ENCODE data around the gene ESAM.
A peak's percentile ranks its signal among the peaks of the same experiment; 100 is the strongest.

The ESAM gene

GRCh38 chr11:124760806-124761205, 1.3 kb downstream of the ESAM start:
- H3K27ac ChIP-seq: no peak overlapping the region
- H3K4me3 ChIP-seq (ENCODE audit: low read depth, low read length): no peak overlapping the region
- in situ Hi-C loops (cut with HindIII; ENCODE audit: low pct_ligation_motif_present, low sequenced_read_pairs): no loop called here
- H3K36me3 ChIP-seq (replicated peaks): no peaks in the 10 kb centered on the region
- no peaks in the 10 kb centered on the region for H3K27me3 ChIP-seq (replicated peaks)
- no peak for TF ChIP-seq CTCF (IDR thresholded peaks at IDR 0.05; ENCODE audit: low read depth, low read length, missing control alignments)
- no peak for DNase-seq

GRCh38 chr11:124760205-124760652, 1.9 kb downstream of the ESAM start:
- H3K27ac ChIP-seq: no peak overlapping the region

GRCh38 chr11:124759266-124760204, 2.6 kb downstream of the ESAM start:
- Histone ChIP-seq H3K27ac (no peak overlapping the region), H3K4me3 (ENCODE audit: low read depth, low read length) (no peak overlapping the region), H3K36me3 (replicated peaks) (no peaks in the 10 kb centered on the region), H3K27me3 (replicated peaks) (no peaks in the 10 kb centered on the region)
- no peak for DNase-seq
- in situ Hi-C loops (cut with HindIII; ENCODE audit: low pct_ligation_motif_present, low sequenced_read_pairs): no loop called here
- no peak for TF ChIP-seq CTCF (IDR thresholded peaks at IDR 0.05; ENCODE audit: low read depth, low read length, missing control alignments)

More at GRCh38 chr11:124760205-124760652, 1.9 kb downstream of the ESAM start:
- no peak for TF ChIP-seq CTCF (IDR thresholded peaks at IDR 0.05; ENCODE audit: low read depth, low read length, missing control alignments)
- Histone ChIP-seq H3K27me3 (replicated peaks) (no peaks in the 10 kb centered on the region), H3K36me3 (replicated peaks) (no peaks in the 10 kb centered on the region), H3K4me3 (ENCODE audit: low read depth, low read length) (no peak overlapping the region)
- DNase-seq: no peak
- in situ Hi-C loops (cut with HindIII; ENCODE audit: low pct_ligation_motif_present, low sequenced_read_pairs): no loop called here

GRCh38 chr11:124758355-124759265, 3.5 kb downstream of the ESAM start:
- no peaks in the 10 kb centered on the region for H3K36me3 ChIP-seq (replicated peaks)
- no peaks in the 10 kb centered on the region for H3K27me3 ChIP-seq (replicated peaks)
- TF ChIP-seq CTCF (IDR thresholded peaks at IDR 0.05; ENCODE audit: low read depth, low read length, missing control alignments): peak; percentile 83
- in situ Hi-C loops (cut with HindIII; ENCODE audit: low pct_ligation_motif_present, low sequenced_read_pairs): no loop called here
- peak overlapping the region; percentile 40 for H3K4me3 ChIP-seq (ENCODE audit: low read depth, low read length)
- DNase-seq: peak; percentile 41
- no peak overlapping the region for H3K27ac ChIP-seq

- no peak for TF ChIP-seq CTCF (IDR thresholded peaks at IDR 0.05; ENCODE audit: low read depth, low read length, missing control alignments)
- no peaks in the 10 kb centered on the region for H3K36me3 ChIP-seq (replicated peaks)
- H3K4me3 ChIP-seq (ENCODE audit: low read depth, low read length): no peak overlapping the region
- in situ Hi-C loops (cut with HindIII; ENCODE audit: low pct_ligation_motif_present, low sequenced_read_pairs): no loop called here
- H3K27me3 ChIP-seq (replicated peaks): no peaks in the 10 kb centered on the region
- no peak for DNase-seq
- H3K27ac ChIP-seq: no peak overlapping the region
Observed at GRCh38 chr11:124757320-124757719, 4.8 kb downstream of the ESAM start.

Measured in brain microvascular endothelial cell (primary cell).